ENCODE measurements around the gene SARS1.

DNA sequence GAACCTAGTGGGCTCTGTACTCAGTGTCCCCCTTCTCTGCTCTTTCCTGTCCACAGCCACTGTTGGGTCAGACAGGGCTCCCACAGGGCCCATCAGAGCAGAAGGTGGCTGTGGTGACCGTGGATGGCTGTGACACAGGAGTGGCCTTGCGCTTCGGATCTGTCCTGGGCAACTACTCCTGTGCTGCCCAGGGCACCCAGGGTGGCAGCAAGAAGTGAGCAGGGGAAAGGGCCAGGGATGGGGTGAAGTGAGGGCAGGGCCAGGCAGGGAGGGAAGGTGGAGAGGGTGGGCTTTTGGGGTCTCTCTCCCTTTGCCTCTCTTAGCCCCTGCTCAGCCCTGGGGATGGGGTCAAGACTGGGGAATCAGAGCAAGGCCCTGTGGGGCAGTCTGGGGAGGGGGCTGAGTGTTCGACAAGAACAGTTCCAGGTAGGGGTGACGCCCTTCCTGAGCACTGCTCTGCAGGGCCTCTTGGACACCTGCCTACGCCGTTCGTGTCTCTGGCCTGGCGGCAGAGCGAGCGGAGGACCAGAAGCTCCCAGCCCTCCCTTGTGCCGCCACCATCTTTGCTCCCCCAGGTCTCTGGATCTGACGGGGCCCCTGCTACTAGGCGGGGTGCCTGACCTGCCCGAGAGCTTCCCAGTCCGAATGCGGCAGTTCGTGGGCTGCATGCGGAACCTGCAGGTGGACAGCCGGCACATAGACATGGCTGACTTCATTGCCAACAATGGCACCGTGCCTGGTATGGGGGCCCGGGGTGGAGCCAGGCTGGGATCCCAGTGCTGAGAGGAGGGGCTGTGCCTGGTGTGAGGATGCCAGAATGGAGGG lies 48.7 kb downstream of the SARS1 start:
- TF ChIP-seq, protein P1, sequence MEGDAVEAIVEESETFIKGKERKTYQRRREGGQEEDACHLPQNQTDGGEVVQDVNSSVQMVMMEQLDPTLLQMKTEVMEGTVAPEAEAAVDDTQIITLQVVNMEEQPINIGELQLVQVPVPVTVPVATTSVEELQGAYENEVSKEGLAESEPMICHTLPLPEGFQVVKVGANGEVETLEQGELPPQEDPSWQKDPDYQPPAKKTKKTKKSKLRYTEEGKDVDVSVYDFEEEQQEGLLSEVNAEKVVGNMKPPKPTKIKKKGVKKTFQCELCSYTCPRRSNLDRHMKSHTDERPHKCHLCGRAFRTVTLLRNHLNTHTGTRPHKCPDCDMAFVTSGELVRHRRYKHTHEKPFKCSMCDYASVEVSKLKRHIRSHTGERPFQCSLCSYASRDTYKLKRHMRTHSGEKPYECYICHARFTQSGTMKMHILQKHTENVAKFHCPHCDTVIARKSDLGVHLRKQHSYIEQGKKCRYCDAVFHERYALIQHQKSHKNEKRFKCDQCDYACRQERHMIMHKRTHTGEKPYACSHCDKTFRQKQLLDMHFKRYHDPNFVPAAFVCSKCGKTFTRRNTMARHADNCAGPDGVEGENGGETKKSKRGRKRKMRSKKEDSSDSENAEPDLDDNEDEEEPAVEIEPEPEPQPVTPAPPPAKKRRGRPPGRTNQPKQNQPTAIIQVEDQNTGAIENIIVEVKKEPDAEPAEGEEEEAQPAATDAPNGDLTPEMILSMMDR (IDR thresholded peaks at IDR 0.05): no peak
- no peak for TF ChIP-seq POLR2AphosphoS5 (IDR thresholded peaks at IDR 0.05)

All from prostate gland (tissue), 2 donors.